Thyroid gland (tissue), 4 donors: Measurements from ENCODE around the gene FBXO3.

ENCODE experiments used
- POLR2A ChIP-seq, 2 donors: fragments of 450-650 bp; IDR thresholded peaks; one replicate each; pipeline ENCODE4 v1.6.1; 2017; ENCODE audit warnings: antibody characterized with exemption in 2 of 2, mild to moderate bottlenecking in 2 of 2, moderate library complexity in 1 of 2
- TF ChIP-seq, protein P1 (sequence below), 6 experiments: fragments of 200-600 bp in 3 of 6; fragments of 450-650 bp in 3 of 6; sonication (generic) in 3 of 6; IDR thresholded peaks; one replicate each; pipeline ENCODE4 v1.5.1; 2016 to 2019; ENCODE audit warnings: antibody characterized with exemption in 6 of 6, mild to moderate bottlenecking in 2 of 6, inconsistent platforms in 1 of 6, moderate library complexity in 1 of 6

DNA sequence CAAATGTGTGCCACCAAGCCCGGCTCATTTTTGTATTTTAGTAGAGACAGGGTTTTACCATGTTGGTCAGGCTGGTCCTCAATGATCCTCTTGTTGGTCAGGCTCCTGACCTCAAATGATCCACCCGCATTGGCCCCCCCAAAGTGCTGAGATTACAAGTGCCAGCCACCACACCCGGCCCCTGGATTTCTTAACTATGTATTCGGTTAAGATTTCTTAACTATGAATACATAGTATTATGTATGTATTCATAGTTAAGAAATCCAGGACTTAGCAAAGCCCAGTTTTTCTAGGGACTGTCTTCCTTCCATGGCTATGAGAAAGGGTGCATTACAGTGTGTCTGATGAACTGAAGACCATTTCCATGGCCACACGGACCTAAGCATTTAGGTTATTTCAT is 75.4 kb downstream of the FBXO3 start:
- TF ChIP-seq, protein P1, sequence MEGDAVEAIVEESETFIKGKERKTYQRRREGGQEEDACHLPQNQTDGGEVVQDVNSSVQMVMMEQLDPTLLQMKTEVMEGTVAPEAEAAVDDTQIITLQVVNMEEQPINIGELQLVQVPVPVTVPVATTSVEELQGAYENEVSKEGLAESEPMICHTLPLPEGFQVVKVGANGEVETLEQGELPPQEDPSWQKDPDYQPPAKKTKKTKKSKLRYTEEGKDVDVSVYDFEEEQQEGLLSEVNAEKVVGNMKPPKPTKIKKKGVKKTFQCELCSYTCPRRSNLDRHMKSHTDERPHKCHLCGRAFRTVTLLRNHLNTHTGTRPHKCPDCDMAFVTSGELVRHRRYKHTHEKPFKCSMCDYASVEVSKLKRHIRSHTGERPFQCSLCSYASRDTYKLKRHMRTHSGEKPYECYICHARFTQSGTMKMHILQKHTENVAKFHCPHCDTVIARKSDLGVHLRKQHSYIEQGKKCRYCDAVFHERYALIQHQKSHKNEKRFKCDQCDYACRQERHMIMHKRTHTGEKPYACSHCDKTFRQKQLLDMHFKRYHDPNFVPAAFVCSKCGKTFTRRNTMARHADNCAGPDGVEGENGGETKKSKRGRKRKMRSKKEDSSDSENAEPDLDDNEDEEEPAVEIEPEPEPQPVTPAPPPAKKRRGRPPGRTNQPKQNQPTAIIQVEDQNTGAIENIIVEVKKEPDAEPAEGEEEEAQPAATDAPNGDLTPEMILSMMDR (IDR thresholded peaks at IDR 0.05), result no peak
- TF ChIP-seq POLR2A (IDR thresholded peaks at IDR 0.05), result no peak
